Heart left ventricle (tissue), 13 donors: ENCODE data around the gene TYW1.
"Not testable (repeated sequence)": the region's sequence is repeated elsewhere in the genome, so short reads cannot be mapped to it uniquely, and the experiment has no call there.

Source experiments
- CTCF ChIP-seq, 12 donors: fragments of 200-600 bp; sonication (generic) in 4 of 12; IDR thresholded peaks; one replicate each; pipeline versions ENCODE4 v1.5.0 to v1.8.0; 2018 to 2022; ENCODE audit warnings: antibody characterized with exemption in 12 of 12, mild to moderate bottlenecking in 5 of 12
- POLR2A ChIP-seq, 2 donors: fragments of 450-650 bp; IDR thresholded peaks; one replicate each; pipeline ENCODE4 v1.6.1; 2017; ENCODE audit warnings: antibody characterized with exemption in 2 of 2, mild to moderate bottlenecking in 2 of 2, moderate library complexity in 2 of 2
- donor health status: ischemic (EF 13 %, LVEDD 7.1; RV severe dilation, severe dysfunction).
- donor health status: DM: no; HTN: yes; CAD: no.
- donor health status: DM: no; HTN: no; CAD: no.
- donor health status: ischemic (EF 25% LVEDD 6.9; RV normal size, moderate dysfunction).
- donor health status: ischemic (EF 25% LVEDD 5.7; RV mildly dilated, moderate dysfunction).
- donor health status: ischemic (EF 35%, LVEDD 5.7; RV mildly dilated, moderate dysfunction).
- donor health status: nonischemic (EF 11% LVEDD 7.7; RV severe dilation, severe dysfunction).
- donor health status: DM: yes; HTN: yes; CAD: no.
- donor health status: PGD.
- donor health status: ischemic (EF 29% LVEDD 5.4; RV normal size, mild dysfunction).
- donor health status: nonischemic (EF 23%, LVEDD 6.1; RV moderate dilation, normal function).

GRCh38 chr7:67149131-67149530 is 152.5 kb downstream of the TYW1 start:
- not testable (repeated sequence) for TF ChIP-seq CTCF, POLR2A (IDR thresholded peaks at IDR 0.05)
